HEK293T (cell line): Measurements from ENCODE around the gene SYNJ2BP.

Source experiments
- CTCF ChIA-PET: fragments of 350-600 bp; formaldehyde crosslinking; extraction: SDS; loops from one replicate; lab custom pipeline; 2021; ENCODE audit warnings: antibody characterized with exemption, inconsistent platforms; lab: Yijun Ruan, JAX
- POLR2A ChIA-PET: fragments of 350-600 bp; formaldehyde crosslinking; extraction: SDS; loops from one replicate; lab custom pipeline; 2020; ENCODE audit warnings: antibody characterized with exemption, inconsistent platforms; lab: Yijun Ruan, JAX
- DNase-seq: peaks from one replicate; pipeline ENCODE4 v3.0.0; 2012; ENCODE audit warnings: mixed read lengths; ENCODE audit errors: extremely low spot score
- ARNT ChIP-seq: fragments of 450-650 bp; IDR thresholded peaks from 2 replicates; pipeline ENCODE4 v1.6.1; 2017; ENCODE audit warnings: mild to moderate bottlenecking
- BHLHE40 ChIP-seq: fragments of 450-650 bp; IDR thresholded peaks from 2 replicates; pipeline ENCODE4 v1.6.1; 2016; ENCODE audit warnings: mild to moderate bottlenecking, moderate library complexity, borderline replicate concordance
- CTBP1 ChIP-seq: fragments of 450-650 bp; IDR thresholded peaks from 2 replicates; pipeline ENCODE4 v1.6.1; 2016; ENCODE audit warnings: borderline replicate concordance
- ELF4 ChIP-seq: fragments of 450-650 bp; IDR thresholded peaks from 2 replicates; pipeline ENCODE4 v1.6.1; 2017; ENCODE audit warnings: antibody characterized with exemption
- FOXA1 ChIP-seq: fragments of 450-650 bp; IDR thresholded peaks from 2 replicates; pipeline ENCODE4 v1.6.1; 2016; ENCODE audit warnings: mild to moderate bottlenecking
- FOXK2 ChIP-seq: fragments of 450-650 bp; IDR thresholded peaks from 2 replicates; pipeline ENCODE4 v1.6.1; 2016; ENCODE audit warnings: mild to moderate bottlenecking
- FOXM1 ChIP-seq: fragments of 450-650 bp; IDR thresholded peaks from 2 replicates; pipeline ENCODE4 v1.6.1; 2017; ENCODE audit warnings: mild to moderate bottlenecking, borderline replicate concordance
- HDGF ChIP-seq: fragments of 450-650 bp; IDR thresholded peaks from 2 replicates; pipeline ENCODE4 v1.6.1; 2017; ENCODE audit warnings: antibody characterized with exemption, borderline replicate concordance
- L3MBTL2 ChIP-seq: fragments of 450-650 bp; conservative IDR thresholded peaks from 2 replicates; pipeline ENCODE4 v1.6.1; 2016; ENCODE audit warnings: mild to moderate bottlenecking
- LEF1 ChIP-seq: fragments of 450-650 bp; IDR thresholded peaks from 2 replicates; pipeline ENCODE4 v1.6.1; 2017; ENCODE audit warnings: mild to moderate bottlenecking, borderline replicate concordance
- NFRKB ChIP-seq: fragments of 450-650 bp; IDR thresholded peaks from 2 replicates; pipeline ENCODE4 v1.6.1; 2016; ENCODE audit warnings: mild to moderate bottlenecking, moderate library complexity
- SP1 ChIP-seq: fragments of 450-650 bp; IDR thresholded peaks from 2 replicates; pipeline ENCODE4 v1.6.1; 2017
- SUZ12 ChIP-seq: fragments of 450-650 bp; IDR thresholded peaks from 2 replicates; pipeline ENCODE4 v1.6.1; 2016; ENCODE audit warnings: mild to moderate bottlenecking
- TARDBP ChIP-seq: fragments of 450-650 bp; IDR thresholded peaks from 2 replicates; pipeline ENCODE4 v1.6.1; 2016
- TF ChIP-seq, protein P1 (sequence below): fragments of 450-650 bp; IDR thresholded peaks from 2 replicates; pipeline ENCODE4 v1.6.1; 2016

The SYNJ2BP gene

DNA sequence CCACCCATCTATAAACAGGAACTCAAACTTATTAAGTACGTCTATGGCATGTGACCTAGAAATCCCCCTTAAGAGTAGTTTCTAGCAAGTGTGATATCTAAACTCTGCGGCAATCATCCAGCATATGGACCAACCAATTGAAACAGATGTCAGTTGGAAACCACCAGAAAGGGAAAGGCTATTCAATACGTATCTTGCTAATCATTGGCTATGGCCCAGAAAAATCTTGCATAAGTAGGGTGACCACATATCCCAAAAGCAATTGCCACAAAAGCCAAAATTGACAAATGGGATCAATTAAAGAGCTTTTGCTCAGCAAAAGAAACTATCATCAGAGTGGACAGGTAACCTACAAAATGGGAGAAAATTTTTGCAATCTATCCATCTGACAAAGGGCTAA lies 24.2 kb downstream of the SYNJ2BP start:
- ChIA-PET POLR2A (interaction anchor here (0.8 kb wide), 1 partner anchor 16 kb away, joined by 3 read pairs; no protein-coding TSS in a partner anchor), CTCF (no interaction called here)
- TF ChIP-seq HDGF (no peak), SUZ12 (no peak), ELF4 (no peak), TARDBP (no peak), CTBP1 (no peak)
- DNase-seq = no peak

DNA sequence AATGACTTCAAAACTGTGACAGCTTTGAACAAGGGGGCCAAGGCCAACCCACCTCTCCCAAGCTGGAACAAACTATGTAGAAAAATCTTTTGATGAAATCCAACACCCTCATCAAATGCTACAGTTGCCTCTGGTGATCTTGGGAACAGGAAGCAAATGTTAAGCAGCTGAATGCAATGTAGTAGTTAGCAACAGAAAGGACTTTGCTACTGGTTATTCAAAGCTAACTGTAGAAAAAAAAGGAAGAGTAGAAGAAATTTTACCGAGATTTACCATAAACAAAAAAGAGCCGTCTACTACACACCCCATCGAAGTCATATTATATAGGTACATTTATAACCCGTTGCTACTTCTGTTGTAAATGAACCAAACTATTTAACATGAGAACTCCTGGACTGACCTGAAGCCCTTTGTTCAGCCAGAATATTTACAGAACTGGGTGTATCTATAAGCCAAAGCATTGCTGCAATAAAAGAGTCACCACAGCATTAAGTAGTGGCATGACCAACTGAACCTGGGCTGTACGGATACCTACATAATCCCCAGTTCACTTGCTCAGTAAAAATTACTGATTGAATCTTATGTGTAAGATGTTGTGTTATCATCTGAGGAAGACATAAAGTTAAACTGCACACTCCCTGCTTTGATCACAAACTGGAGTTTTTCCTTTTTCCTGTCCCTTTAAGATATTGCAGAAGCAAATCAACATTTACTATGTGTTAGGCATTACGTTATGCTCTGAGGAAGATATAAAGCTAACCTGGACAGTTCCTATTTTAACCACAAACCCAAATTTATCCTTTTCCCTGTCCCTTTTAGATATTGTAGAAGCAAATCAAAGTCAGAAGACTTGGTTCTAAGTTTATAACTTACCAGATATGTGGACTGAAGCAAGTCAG lies 25.1 kb downstream of the SYNJ2BP start:
- ChIA-PET CTCF (no interaction called here), POLR2A (interaction anchor here (0.8 kb wide), 1 partner anchor 17 kb away, joined by 3 read pairs; no protein-coding TSS in a partner anchor)
- no peak for TF ChIP-seq L3MBTL2
- TF ChIP-seq FOXK2 = no peak
- no peak for TF ChIP-seq BHLHE40
- TF ChIP-seq FOXM1 = no peak
- TF ChIP-seq NFRKB = no peak
- no peak for DNase-seq

DNA sequence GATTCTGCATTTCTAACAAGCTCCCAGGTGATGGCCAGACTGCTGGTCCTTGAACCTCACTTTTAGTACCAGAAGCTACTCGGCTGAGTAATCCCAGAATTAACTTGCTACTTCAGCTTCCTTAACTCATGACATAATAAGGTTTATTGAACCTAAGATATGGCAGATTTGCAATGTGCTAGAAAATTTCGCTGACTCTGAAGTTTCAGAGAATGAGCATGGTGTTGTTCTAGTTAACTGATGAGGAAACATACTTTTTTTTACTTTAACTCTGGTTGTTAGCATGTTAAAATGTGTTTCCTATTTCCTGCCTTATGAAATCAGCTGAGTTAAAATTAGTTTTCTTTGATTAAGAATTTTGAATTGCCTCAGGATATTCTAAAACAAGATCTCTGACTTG lies 34.4 kb downstream of the SYNJ2BP start:
- ChIA-PET CTCF (no interaction called here), POLR2A (no interaction called here)
- TF ChIP-seq ELF4 (no peak), SUZ12 (no peak), TARDBP (no peak), LEF1 (no peak), FOXK2 (no peak), FOXM1 (no peak), ARNT (no peak), L3MBTL2 (no peak), FOXA1 (no peak), SP1 (no peak)
- TF ChIP-seq, protein P1, sequence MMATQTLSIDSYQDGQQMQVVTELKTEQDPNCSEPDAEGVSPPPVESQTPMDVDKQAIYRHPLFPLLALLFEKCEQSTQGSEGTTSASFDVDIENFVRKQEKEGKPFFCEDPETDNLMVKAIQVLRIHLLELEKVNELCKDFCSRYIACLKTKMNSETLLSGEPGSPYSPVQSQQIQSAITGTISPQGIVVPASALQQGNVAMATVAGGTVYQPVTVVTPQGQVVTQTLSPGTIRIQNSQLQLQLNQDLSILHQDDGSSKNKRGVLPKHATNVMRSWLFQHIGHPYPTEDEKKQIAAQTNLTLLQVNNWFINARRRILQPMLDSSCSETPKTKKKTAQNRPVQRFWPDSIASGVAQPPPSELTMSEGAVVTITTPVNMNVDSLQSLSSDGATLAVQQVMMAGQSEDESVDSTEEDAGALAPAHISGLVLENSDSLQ = no peak
- no peak for DNase-seq

DNA sequence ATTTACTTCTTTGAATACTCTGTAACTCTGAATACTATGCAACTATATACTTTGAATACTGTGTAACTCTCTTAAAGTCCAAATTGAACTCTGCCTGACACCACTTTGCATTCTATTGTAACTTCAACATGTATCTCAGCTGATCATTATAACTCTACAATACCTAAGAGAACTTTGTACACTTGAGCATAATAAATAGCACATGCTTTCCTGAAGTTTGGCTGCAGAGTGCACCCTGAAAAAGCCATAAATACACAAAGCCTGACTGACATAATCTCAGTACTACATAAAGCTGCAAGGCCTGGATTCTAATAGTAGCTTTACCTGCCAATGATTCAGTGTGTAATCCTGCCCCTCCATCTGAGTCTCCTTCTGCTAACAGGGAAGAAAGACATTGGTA lies 36.1 kb downstream of the SYNJ2BP start:
- DNase-seq = no peak
- CTCF ChIA-PET = no interaction called here
- POLR2A ChIA-PET = no interaction called here
- TF ChIP-seq HDGF (no peak), SUZ12 (no peak), FOXM1 (no peak), L3MBTL2 (no peak)
- TF ChIP-seq, protein P1 = no peak

DNA sequence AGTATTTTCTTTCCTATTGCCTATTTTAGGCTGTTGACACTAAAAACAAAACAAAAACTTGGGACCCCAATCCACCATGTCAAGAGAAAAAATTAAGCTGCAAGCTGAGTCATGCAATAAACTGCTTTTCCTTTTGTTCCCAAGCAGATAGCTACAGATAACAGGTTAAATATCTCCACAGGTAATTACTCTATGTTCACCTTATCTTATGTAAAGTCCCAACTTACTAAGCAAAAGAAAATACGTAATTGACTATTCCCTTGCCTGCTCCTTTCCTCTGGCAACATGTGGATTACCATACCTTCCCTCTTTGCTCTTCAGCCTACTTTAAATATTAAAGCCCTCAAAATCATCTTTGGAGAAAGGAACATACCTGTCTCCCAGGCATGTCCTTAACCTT lies 38.2 kb downstream of the SYNJ2BP start:
- POLR2A ChIA-PET = no interaction called here
- TF ChIP-seq ELF4 (no peak), SUZ12 (no peak)
- no peak for DNase-seq
- CTCF ChIA-PET = no interaction called here
